Choroid plexus epithelial cell (primary cell): ENCODE data around the gene GTPBP2.
A peak's percentile ranks its signal among the peaks of the same experiment; 100 is the strongest.

Experiments used
- DNase-seq: peaks from one replicate; pipeline ENCODE4 v3.0.0-alpha.2; 2010; ENCODE audit warnings: low read depth
- H3K4me3 ChIP-seq: 2 replicates; pipeline ENCODE4 v1.5.1; 2011; ENCODE audit warnings: low read depth, mild to moderate bottlenecking, control low read depth, low read length, moderate library complexity
- TF ChIP-seq, protein P1 (sequence below): conservative IDR thresholded peaks from 2 replicates; pipeline ENCODE4 v1.5.1; 2011; ENCODE audit warnings: low read depth, mild to moderate bottlenecking, control low read depth, inconsistent platforms, low read length, moderate library complexity

The GTPBP2 gene

DNA sequence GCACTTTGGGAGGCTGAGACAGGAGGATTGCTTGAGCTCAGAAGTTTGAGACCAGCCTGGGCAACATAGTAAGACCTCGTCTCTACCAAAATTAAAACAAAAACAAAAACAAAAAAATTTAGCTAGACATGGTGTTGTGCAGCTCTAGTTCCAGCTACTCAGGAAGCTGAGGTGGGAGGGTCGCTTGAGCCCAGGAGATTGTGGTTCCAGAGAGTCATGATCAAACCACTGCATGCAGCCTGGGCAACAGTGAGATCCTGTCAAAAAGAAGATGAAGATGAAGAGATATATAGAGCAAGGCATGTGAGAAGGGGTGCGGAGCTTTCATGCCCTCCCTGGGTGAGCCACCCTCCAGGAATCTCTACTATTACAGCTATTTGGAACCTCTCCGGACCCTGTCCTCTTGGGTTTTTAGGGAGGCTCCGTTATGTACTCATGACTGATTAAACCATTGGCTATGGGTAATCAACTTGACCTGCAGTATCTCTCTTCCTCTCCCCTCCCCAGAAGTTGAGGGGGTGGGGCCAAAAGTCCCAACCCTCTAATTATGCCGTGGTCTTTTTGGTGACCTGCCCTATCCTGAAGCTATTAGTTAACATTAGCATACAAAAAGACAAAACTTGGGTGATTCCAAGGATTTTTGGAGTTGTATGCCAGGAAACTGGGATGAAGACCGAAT lies 44.0 kb downstream of the GTPBP2 start:
- no peak for DNase-seq
- TF ChIP-seq, protein P1, sequence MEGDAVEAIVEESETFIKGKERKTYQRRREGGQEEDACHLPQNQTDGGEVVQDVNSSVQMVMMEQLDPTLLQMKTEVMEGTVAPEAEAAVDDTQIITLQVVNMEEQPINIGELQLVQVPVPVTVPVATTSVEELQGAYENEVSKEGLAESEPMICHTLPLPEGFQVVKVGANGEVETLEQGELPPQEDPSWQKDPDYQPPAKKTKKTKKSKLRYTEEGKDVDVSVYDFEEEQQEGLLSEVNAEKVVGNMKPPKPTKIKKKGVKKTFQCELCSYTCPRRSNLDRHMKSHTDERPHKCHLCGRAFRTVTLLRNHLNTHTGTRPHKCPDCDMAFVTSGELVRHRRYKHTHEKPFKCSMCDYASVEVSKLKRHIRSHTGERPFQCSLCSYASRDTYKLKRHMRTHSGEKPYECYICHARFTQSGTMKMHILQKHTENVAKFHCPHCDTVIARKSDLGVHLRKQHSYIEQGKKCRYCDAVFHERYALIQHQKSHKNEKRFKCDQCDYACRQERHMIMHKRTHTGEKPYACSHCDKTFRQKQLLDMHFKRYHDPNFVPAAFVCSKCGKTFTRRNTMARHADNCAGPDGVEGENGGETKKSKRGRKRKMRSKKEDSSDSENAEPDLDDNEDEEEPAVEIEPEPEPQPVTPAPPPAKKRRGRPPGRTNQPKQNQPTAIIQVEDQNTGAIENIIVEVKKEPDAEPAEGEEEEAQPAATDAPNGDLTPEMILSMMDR: no peak
- no peak overlapping the region for H3K4me3 ChIP-seq

DNA sequence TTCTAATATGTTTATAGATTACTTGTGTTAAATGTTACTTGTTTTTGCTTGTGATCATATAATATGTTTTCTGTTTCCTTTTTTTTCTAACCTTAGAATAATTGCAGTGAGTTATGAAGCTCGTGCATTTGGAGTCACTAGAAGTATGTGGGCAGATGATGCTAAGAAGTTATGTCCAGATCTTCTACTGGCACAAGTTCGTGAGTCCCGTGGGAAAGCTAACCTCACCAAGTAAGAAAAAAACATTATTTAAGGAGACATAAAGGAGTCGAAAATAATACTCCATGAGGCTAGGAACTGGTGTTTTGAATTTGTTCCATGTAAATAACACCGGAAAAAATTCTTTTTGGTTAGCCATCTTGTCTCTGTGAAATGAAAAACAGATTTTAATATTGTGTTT lies 46.2 kb downstream of the GTPBP2 start:
- H3K4me3 ChIP-seq: no peak overlapping the region
- no peak for DNase-seq
- TF ChIP-seq, protein P1: no peak

DNA sequence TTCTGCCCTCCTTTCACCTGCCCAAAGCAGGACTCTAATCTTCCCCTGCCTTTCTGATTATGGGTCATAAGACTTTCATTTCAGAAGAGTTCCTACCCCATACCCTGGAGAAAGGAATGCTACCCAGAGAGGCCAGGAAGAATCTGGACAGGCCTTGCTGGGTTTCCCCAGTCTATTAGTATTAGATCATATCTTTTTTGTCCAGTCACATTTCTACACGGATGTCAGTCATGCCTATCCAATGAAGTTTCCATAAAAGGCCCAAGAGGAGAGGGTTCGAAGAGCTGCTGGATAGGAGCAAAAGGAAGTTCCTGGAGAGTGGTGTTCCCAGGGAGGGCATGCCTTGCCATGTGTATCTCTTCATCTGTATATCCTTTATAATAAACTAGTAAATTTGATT lies 49.9 kb downstream of the GTPBP2 start:
- DNase-seq: peak; percentile 44
- no peak overlapping the region for H3K4me3 ChIP-seq
- TF ChIP-seq, protein P1: no peak

DNA sequence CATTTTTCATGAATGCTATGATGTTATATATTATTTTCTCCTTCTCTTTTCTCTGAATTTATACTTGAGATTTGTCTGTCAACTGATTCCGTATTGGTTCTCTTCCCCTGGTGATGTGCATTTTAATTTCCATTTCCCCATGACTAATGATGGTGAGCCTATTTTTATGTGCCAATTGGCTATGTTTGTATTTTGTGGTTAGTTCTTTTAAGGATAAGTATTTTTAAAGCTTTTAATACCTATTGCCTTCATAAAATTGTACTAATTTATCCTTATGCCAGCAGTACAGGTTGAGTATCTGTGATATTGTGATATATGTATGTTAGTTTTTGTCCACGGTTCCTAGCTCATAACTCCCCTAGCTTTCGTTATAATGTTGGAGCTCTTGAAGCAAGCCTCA lies 50.3 kb downstream of the GTPBP2 start:
- H3K4me3 ChIP-seq: no peak overlapping the region
- peak; percentile 5 for DNase-seq
- TF ChIP-seq, protein P1: no peak

DNA sequence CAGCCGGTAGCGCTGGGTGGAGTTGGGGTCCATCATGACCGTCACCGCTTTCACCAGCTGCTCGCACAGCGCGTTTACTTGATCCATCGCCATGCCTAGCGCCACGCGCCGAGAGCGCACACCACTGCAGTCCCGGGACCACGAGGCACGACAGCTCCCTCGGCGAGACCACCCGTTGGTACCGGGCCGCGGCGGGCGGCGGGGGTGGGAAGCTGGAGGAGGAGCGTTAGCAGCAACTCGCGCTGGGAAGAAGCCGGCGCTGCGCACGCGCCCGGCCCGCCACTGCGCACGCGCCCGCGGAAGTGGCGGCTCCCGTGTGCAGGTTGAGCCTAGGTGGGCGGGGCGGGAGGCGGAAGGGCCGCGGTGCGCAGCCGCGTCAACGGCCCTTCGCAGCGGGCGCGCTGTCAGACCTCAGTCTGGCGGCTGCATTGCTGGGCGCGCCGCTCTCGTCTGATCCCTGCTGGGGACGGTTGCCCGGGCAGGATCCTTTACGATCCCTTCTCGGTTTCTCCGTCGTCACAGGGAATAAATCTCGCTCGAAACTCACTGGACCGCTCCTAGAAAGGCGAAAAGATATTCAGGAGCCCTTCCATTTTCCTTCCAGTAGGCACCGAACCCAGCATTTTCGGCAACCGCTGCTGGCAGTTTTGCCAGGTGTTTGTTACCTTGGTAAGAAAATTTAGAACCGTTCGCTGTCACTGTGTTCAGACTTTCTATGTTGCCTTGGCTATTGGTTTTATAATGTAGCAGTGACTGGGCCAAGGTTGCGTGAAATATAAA lies 53.1 kb downstream of the GTPBP2 start, which contains the start of the genes POLH and XPO5:
Gene POLH, plus strand, starts transcription at position 414 of the 780 bp plus-strand sequence. CDS start 6,135 bp downstream, outside the sequence.
Gene XPO5, minus strand, starts transcription at position 267 of the 780 bp plus-strand sequence. Its CDS starts 174 bp downstream, at position 93.
- H3K4me3 ChIP-seq: peak within 1 kb of the TSS; percentile 100
- TF ChIP-seq, protein P1: peak; percentile 19
- DNase-seq: peak; percentile 94

DNA sequence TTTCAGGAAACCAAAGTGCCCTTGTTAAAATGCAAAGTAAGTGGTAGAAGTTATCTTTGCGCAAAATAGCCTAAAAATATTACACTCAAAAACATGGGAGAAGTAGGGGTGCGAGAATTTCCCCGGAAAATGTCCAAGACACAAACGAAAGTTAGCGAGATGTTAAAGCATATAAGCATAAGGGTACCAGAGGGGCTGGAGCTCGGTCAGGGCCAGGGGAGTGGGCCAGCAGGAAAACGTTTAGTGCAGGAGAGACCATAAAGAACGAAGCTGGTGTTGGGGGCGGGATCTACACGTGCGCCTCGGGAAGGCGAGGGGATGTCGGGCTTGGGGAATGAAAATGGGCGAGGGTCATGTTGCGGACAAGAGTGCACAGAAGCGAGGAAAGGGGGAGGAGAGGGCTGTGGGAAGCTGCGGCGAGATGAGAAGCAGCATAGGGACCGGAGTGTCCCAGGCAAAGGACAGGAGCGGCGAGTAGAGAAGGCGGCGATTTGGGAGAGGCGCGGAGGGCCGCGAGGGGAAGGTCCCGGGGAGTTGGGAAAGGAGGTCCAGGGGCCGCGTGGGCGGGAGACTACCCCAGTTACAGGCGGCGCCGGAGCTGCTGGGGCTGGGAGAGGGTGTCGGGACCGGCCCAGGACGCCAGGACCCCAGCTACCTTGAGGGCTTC lies 53.8 kb downstream of the GTPBP2 start:
- peak; percentile 23 for DNase-seq
- TF ChIP-seq, protein P1: no peak
- H3K4me3 ChIP-seq: peak overlapping the region; percentile 100
